HepG2 (cell line): Measurements from ENCODE around the gene LAPTM4A. TPM values are rescaled to one million over a fixed set of nuclear protein-coding genes. Genes with fewer than 3 reads are reported as not detected.

Experiments
- ARNT2 ChIP-seq: sonication (generic); formaldehyde crosslinking; IDR thresholded peaks from 2 replicates; pipeline ENCODE4 v1.8.0; 2022; ENCODE audit warnings: mild to moderate bottlenecking, low read depth, missing genetic modification reagents, moderate library complexity
- ATF7-NPFF ChIP-seq: sonication (generic); formaldehyde crosslinking; IDR thresholded peaks from 2 replicates; pipeline ENCODE4 v1.8.1; 2023; ENCODE audit warnings: mild to moderate bottlenecking, low read depth, missing genetic modification reagents, moderate library complexity
- BATF2 ChIP-seq: sonication (generic); formaldehyde crosslinking; IDR thresholded peaks from 2 replicates; pipeline ENCODE4 v1.8.0; 2022; ENCODE audit warnings: mild to moderate bottlenecking, missing genetic modification reagents, moderate library complexity
- DDIT3 ChIP-seq: sonication (generic); formaldehyde crosslinking; IDR thresholded peaks from 2 replicates; pipeline ENCODE4 v1.4.0; 2020; ENCODE audit warnings: mild to moderate bottlenecking, missing genetic modification reagents
- FOXK1 ChIP-seq: sonication (generic); formaldehyde crosslinking; IDR thresholded peaks from 2 replicates; pipeline ENCODE4 v1.4.0; 2020; ENCODE audit warnings: low read depth, missing genetic modification reagents, borderline replicate concordance
- LCORL ChIP-seq, 2 experiments: fragments of 450-650 bp in 1 of 2; sonication (generic) in 1 of 2; formaldehyde crosslinking in 1 of 2; IDR thresholded peaks; 2 replicates each; pipeline versions ENCODE4 v1.5.0 to v1.6.1; 2017 to 2020; ENCODE audit warnings: antibody characterized with exemption in 1 of 2, missing genetic modification reagents in 1 of 2
- NAIF1 ChIP-seq: sonication (generic); formaldehyde crosslinking; IDR thresholded peaks from 2 replicates; pipeline ENCODE4 v1.5.0; 2020; ENCODE audit warnings: mild to moderate bottlenecking, missing genetic modification reagents, borderline replicate concordance
- NFYC ChIP-seq: IDR thresholded peaks from 2 replicates; pipeline ENCODE4 v1.6.1; 2016; ENCODE audit warnings: missing genetic modification reagents, missing compliant biosample characterization
- NKX3-1 ChIP-seq: sonication (generic); formaldehyde crosslinking; IDR thresholded peaks from 2 replicates; pipeline ENCODE4 v1.5.0; 2020; ENCODE audit warnings: missing genetic modification reagents
- NR2F1 ChIP-seq, 2 experiments: fragments of 450-650 bp in 1 of 2; formaldehyde crosslinking in 1 of 2; IDR thresholded peaks; 2 replicates each; pipeline versions ENCODE4 v1.5.0 to v1.6.1; 2016 to 2020; ENCODE audit warnings: mild to moderate bottlenecking in 1 of 2, missing compliant biosample characterization in 1 of 2, missing genetic modification reagents in 1 of 2, moderate library complexity in 1 of 2
- ONECUT2 ChIP-seq: sonication (generic); formaldehyde crosslinking; IDR thresholded peaks from 2 replicates; pipeline ENCODE4 v1.4.0; 2020; ENCODE audit warnings: missing genetic modification reagents
- REL ChIP-seq: sonication (generic); formaldehyde crosslinking; conservative IDR thresholded peaks from 2 replicates; pipeline ENCODE4 v1.8.0; 2022; ENCODE audit warnings: mild to moderate bottlenecking, missing genetic modification reagents, moderate library complexity
- RFX5 ChIP-seq: IDR thresholded peaks from 2 replicates; pipeline ENCODE4 v1.6.1; 2011; ENCODE audit warnings: low read depth, low read length, improper control_type of control experiment
- SMAD1 ChIP-seq: sonication (generic); formaldehyde crosslinking; IDR thresholded peaks from 2 replicates; pipeline ENCODE4 v1.4.0; 2020; ENCODE audit warnings: missing genetic modification reagents, low read depth, mild to moderate bottlenecking, borderline replicate concordance
- SMAD9 ChIP-seq: sonication (generic); formaldehyde crosslinking; IDR thresholded peaks from 2 replicates; pipeline ENCODE4 v1.5.1; 2020; ENCODE audit warnings: mild to moderate bottlenecking, missing genetic modification reagents
- YY1 ChIP-seq: IDR thresholded peaks from 2 replicates; pipeline ENCODE4 v1.6.1; 2011; ENCODE audit warnings: low read length, low read depth, moderate library complexity, mild to moderate bottlenecking; ENCODE audit not compliant: insufficient read depth, insufficient replicate concordance
- ZNF274 ChIP-seq: sonication (generic); formaldehyde crosslinking; IDR thresholded peaks from 2 replicates; pipeline ENCODE4 v1.5.1; 2020; ENCODE audit warnings: mild to moderate bottlenecking, missing genetic modification reagents
- ZNF326 ChIP-seq: sonication (generic); formaldehyde crosslinking; IDR thresholded peaks from 2 replicates; pipeline ENCODE4 v1.4.0; 2020; ENCODE audit warnings: missing genetic modification reagents, borderline replicate concordance
- ZNF549 ChIP-seq: sonication (generic); formaldehyde crosslinking; IDR thresholded peaks from 2 replicates; pipeline ENCODE4 v1.5.0; 2020; ENCODE audit warnings: missing genetic modification reagents
- ZNF780A ChIP-seq: sonication (generic); formaldehyde crosslinking; IDR thresholded peaks from 2 replicates; pipeline ENCODE4 v1.8.0; 2022; ENCODE audit warnings: mild to moderate bottlenecking, missing genetic modification reagents, moderate library complexity
- ZNF782 ChIP-seq: sonication (generic); formaldehyde crosslinking; IDR thresholded peaks from 2 replicates; pipeline ENCODE4 v1.4.0; 2020; ENCODE audit warnings: missing genetic modification reagents, mild to moderate bottlenecking, borderline replicate concordance
- polyA plus RNA-seq, 8 experiments: library from polyadenylated mRNA; depleted of rRNA in 3 of 8; stranded (reverse) in 7 of 8; unstranded in 1 of 8; fragments of >200 nt; fragmentation: Illumina TruSeq in 4 of 8; extraction: Trizol in 4 of 8; gene quantifications; 2 replicates each; pipeline versions ENCODE4 v1.2.1 to v1.2.3, GENCODE V29; 2011 to 2016; ENCODE audit warnings: low read depth in 4 of 8, missing spikeins in 1 of 8, mixed read lengths in 1 of 8; ENCODE audit not compliant: insufficient read depth in 1 of 8
- total RNA-seq, 5 experiments: library from RNA; depleted of rRNA; stranded (reverse); fragments of >200 nt; fragmentation: Illumina TruSeq; extraction: Trizol; gene quantifications; 2 replicates each; pipeline ENCODE4 v1.2.3, GENCODE V29; 2016; ENCODE audit warnings: low read depth in 1 of 5
- TF ChIP-seq, protein P1 (sequence below): IDR thresholded peaks from 2 replicates; pipeline ENCODE4 v1.6.1; 2016; ENCODE audit warnings: mild to moderate bottlenecking, missing biosample characterization, missing genetic modification reagents
- TF ChIP-seq, protein P2 (sequence below): IDR thresholded peaks from 2 replicates; pipeline ENCODE4 v1.6.1; 2016; ENCODE audit warnings: control low read depth
- TF ChIP-seq, protein P3 (sequence below): sonication (generic); formaldehyde crosslinking; IDR thresholded peaks from 2 replicates; pipeline ENCODE4; 2020; ENCODE audit warnings: missing genetic modification reagents, mild to moderate bottlenecking, borderline replicate concordance

Gene LAPTM4A
- total and polyA plus RNA-seq, 2 of the 13 experiments (the other 11 are each of a cell fraction or from before 2014, with no cell fraction given) = 116 to 558 TPM

GRCh38 chr2:20012282-20013125 is 38.9 kb downstream of the LAPTM4A start, which contains the start of gene MATN3 (continued):
- TF ChIP-seq SMAD1 = no peak
- TF ChIP-seq NAIF1 (CRISPR knock-in tag) = peak; percentile 46; the same call in 1 of the 2 replicates
- peak; percentile 36; the same call in 1 of the 2 replicates for TF ChIP-seq ZNF780A (CRISPR knock-in tag)
- TF ChIP-seq, protein P1, sequence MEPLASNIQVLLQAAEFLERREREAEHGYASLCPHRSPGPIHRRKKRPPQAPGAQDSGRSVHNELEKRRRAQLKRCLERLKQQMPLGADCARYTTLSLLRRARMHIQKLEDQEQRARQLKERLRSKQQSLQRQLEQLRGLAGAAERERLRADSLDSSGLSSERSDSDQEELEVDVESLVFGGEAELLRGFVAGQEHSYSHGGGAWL (CRISPR knock-in tag) = peak; percentile 50; the same call in 1 of the 2 replicates
- no peak for TF ChIP-seq ZNF326
- no peak for TF ChIP-seq NR2F1 (CRISPR knock-in tag; IDR thresholded peaks at IDR 0.05)
- peak; percentile 76; the same call in 1 of the 2 replicates for TF ChIP-seq ZNF274 (CRISPR knock-in tag)
- TF ChIP-seq, protein P2, sequence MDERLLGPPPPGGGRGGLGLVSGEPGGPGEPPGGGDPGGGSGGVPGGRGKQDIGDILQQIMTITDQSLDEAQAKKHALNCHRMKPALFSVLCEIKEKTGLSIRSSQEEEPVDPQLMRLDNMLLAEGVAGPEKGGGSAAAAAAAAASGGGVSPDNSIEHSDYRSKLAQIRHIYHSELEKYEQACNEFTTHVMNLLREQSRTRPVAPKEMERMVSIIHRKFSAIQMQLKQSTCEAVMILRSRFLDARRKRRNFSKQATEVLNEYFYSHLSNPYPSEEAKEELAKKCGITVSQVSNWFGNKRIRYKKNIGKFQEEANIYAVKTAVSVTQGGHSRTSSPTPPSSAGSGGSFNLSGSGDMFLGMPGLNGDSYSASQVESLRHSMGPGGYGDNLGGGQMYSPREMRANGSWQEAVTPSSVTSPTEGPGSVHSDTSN (CRISPR knock-in tag) = no peak
- TF ChIP-seq ARNT2 (CRISPR knock-in tag) = peak; percentile 10; the same call in 1 of the 2 replicates
- peak; percentile 64 for TF ChIP-seq ATF7-NPFF (CRISPR knock-in tag)
- TF ChIP-seq ZNF549 = no peak
- TF ChIP-seq, protein P3, sequence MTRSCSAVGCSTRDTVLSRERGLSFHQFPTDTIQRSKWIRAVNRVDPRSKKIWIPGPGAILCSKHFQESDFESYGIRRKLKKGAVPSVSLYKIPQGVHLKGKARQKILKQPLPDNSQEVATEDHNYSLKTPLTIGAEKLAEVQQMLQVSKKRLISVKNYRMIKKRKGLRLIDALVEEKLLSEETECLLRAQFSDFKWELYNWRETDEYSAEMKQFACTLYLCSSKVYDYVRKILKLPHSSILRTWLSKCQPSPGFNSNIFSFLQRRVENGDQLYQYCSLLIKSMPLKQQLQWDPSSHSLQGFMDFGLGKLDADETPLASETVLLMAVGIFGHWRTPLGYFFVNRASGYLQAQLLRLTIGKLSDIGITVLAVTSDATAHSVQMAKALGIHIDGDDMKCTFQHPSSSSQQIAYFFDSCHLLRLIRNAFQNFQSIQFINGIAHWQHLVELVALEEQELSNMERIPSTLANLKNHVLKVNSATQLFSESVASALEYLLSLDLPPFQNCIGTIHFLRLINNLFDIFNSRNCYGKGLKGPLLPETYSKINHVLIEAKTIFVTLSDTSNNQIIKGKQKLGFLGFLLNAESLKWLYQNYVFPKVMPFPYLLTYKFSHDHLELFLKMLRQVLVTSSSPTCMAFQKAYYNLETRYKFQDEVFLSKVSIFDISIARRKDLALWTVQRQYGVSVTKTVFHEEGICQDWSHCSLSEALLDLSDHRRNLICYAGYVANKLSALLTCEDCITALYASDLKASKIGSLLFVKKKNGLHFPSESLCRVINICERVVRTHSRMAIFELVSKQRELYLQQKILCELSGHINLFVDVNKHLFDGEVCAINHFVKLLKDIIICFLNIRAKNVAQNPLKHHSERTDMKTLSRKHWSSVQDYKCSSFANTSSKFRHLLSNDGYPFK (CRISPR knock-in tag) = 0 out of 2 replicates have a peak, but pooled peaks have one; percentile 31
- TF ChIP-seq FOXK1 = no peak
- TF ChIP-seq BATF2 (CRISPR knock-in tag) = peak; percentile 87
- TF ChIP-seq ONECUT2 (CRISPR knock-in tag) = no peak
- TF ChIP-seq NFYC (CRISPR knock-in tag) = no peak
- TF ChIP-seq LCORL (IDR thresholded peaks at IDR 0.05) = no peak
- TF ChIP-seq LCORL (CRISPR knock-in tag; IDR thresholded peaks at IDR 0.05) = peak; percentile 83
- TF ChIP-seq SMAD9 (CRISPR knock-in tag) = no peak
- TF ChIP-seq DDIT3 = no peak
- TF ChIP-seq NKX3-1 = no peak
- TF ChIP-seq ZNF782 (CRISPR knock-in tag) = no peak
- TF ChIP-seq YY1 = peak; percentile 58
- TF ChIP-seq REL (CRISPR knock-in tag) = peak; percentile 45; the same call in 1 of the 2 replicates
- no peak for TF ChIP-seq RFX5
